Measurements from ENCODE around the gene CTCF. TPM values are rescaled to one million over a fixed set of nuclear protein-coding genes. Genes with fewer than 3 reads are reported as not detected.

Gene CTCF
- total RNA-seq, 1 experiment from 2014 or later, result 30.3 TPM

DNA sequence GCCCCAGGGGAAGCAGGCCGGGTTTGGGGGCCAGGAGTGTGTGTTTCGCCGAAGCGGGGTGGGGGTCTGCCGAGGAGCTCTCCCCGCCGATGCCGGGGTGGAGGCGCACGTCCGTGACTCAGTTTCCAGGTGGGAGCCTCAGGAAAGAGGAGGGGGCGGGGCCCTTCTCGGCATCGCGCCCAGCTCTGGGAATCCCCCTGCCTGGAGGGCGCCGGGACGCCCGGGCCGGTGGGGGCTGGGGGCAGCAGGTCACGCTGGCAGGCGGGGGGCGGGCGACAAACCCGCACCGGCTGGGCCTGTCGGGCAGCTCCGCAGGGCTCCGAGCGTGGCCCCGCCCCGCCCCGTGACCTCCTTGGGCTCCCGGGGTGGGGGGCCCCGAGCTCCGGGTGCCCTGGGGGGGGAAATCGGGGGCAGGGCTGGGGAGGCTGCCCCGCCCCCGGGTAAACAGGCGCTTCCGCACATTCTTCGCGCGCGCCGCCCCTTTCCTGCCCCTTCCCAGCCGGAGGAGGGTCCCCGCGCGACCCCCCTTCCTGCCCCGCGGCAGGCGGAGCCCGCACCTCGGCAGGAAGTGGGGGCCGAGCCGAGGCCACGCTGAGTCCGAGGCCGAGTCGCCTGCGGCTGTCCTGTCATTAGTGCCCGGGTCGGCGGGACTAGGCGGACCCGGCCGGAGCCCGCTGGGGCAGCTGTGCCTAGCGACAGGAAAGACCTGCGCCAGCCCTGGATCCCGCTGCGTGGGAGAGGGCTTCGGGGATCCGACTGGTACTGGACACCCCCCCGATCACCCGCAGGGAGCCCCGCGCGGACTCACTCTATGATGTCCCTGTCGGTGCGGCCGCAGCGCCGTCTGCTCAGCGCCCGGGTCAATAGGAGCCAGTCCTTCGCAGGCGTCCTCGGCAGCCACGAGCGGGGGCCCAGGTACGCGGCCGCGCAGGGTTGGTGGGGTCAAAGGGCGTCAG lies 24.4 kb upstream of the CTCF start:
- Histone ChIP-seq H3F3A (ENCODE audit: low read length, unreplicated experiment) (no peaks in the 10 kb centered on the region), H3K4me3 (ENCODE audit: low read length) (peak overlapping the region; percentile 56; the same call in 1 of the 2 replicates), H3K9me3 (ENCODE audit: low read length) (no peaks in the 10 kb centered on the region), H3K79me2 (ENCODE audit: low read length) (peaks cover 7% of the 10 kb centered on the region; the same call in 1 of the 2 replicates), H3K36me3 (ENCODE audit: low read depth, low read length) (peaks cover 12% of the 10 kb centered on the region; the same call in 1 of the 2 replicates), H3K27me3 (ENCODE audit: low read length) (no peaks in the 10 kb centered on the region), H3K9ac (ENCODE audit: low read length) (0 out of 2 replicates have a peak overlapping the region, but pooled peaks have one; percentile 22), H2AFZ (ENCODE audit: low read length) (no peak overlapping the region), H4K20me1 (ENCODE audit: low read length) (no peaks in the 10 kb centered on the region), H3K9me2 (replicated peaks; ENCODE audit: low read length) (no peaks in the 10 kb centered on the region), H3K4me2 (ENCODE audit: low read length) (peak overlapping the region; percentile 75), H3K4me1 (ENCODE audit: insufficient read depth, low read length) (peaks cover 9% of the 10 kb centered on the region; the same call in 1 of the 2 replicates), H3K27ac (ENCODE audit: low read length) (no peak overlapping the region)
- TF ChIP-seq EZH2 (IDR thresholded peaks at IDR 0.05; ENCODE audit: low read length, unreplicated experiment) (no peak), EZH2phosphoT487 (IDR thresholded peaks at IDR 0.05; ENCODE audit: borderline replicate concordance, low read length) (no peak)
- TF ChIP-seq, protein P1, sequence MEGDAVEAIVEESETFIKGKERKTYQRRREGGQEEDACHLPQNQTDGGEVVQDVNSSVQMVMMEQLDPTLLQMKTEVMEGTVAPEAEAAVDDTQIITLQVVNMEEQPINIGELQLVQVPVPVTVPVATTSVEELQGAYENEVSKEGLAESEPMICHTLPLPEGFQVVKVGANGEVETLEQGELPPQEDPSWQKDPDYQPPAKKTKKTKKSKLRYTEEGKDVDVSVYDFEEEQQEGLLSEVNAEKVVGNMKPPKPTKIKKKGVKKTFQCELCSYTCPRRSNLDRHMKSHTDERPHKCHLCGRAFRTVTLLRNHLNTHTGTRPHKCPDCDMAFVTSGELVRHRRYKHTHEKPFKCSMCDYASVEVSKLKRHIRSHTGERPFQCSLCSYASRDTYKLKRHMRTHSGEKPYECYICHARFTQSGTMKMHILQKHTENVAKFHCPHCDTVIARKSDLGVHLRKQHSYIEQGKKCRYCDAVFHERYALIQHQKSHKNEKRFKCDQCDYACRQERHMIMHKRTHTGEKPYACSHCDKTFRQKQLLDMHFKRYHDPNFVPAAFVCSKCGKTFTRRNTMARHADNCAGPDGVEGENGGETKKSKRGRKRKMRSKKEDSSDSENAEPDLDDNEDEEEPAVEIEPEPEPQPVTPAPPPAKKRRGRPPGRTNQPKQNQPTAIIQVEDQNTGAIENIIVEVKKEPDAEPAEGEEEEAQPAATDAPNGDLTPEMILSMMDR (conservative IDR thresholded peaks at IDR 0.05; ENCODE audit: low read depth, low read length), result no peak
- POLR2A ChIA-PET (ENCODE audit: unreplicated experiment), result no interaction called here
- intact Hi-C loops (cut with micrococcal nuclease), result no loop called here
- DNase-seq (no peak), ATAC-seq (peak; percentile 7; the same call in 1 of the 2 replicates)
- CTCF ChIA-PET, result no interaction called here
- BruUV-seq (replicated peaks), result no TSS peak

DNA sequence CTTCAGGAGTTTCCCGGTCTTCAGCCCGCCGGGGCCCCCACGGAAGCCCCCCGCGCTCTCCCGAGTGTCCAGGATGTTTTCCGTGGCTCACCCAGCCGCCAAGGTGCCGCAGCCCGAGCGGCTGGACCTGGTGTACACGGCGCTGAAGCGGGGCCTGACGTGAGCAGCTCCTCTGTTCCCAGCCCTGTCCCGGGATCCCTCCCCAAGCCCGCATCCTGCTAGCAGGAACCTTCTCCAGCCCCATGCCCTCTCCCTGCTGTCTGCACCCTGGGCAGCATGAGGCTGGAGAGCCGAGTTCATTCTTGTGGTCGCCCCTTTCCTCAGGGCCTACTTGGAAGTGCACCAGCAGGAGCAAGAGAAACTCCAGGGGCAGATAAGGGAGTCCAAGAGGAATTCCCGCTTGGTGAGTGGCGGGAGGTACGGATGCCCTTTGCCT lies 23.6 kb upstream of the CTCF start:
- intact Hi-C loops (cut with micrococcal nuclease), result no loop called here
- no peak overlapping the region for H3K4me2 ChIP-seq (ENCODE audit: low read length)
- no peak for DNase-seq

More for the DNA sequence above, 23.6 kb upstream of the CTCF start:
- Histone ChIP-seq H3K9ac (ENCODE audit: low read length) (no peak overlapping the region), H3K4me3 (ENCODE audit: low read length) (no peak overlapping the region), H3K4me1 (ENCODE audit: insufficient read depth, low read length) (peaks cover 9% of the 10 kb centered on the region; the same call in 1 of the 2 replicates), H3K9me3 (ENCODE audit: low read length) (no peaks in the 10 kb centered on the region), H4K20me1 (ENCODE audit: low read length) (no peaks in the 10 kb centered on the region), H3F3A (ENCODE audit: low read length, unreplicated experiment) (no peaks in the 10 kb centered on the region), H3K9me2 (replicated peaks; ENCODE audit: low read length) (no peaks in the 10 kb centered on the region), H3K27me3 (ENCODE audit: low read length) (no peaks in the 10 kb centered on the region), H3K36me3 (ENCODE audit: low read depth, low read length) (peaks cover 12% of the 10 kb centered on the region; the same call in 1 of the 2 replicates), H3K27ac (ENCODE audit: low read length) (no peak overlapping the region), H3K79me2 (ENCODE audit: low read length) (no peaks in the 10 kb centered on the region), H2AFZ (ENCODE audit: low read length) (no peak overlapping the region)
- ChIA-PET POLR2A (ENCODE audit: unreplicated experiment) (no interaction called here), CTCF (no interaction called here)
- no peak for TF ChIP-seq EZH2phosphoT487 (IDR thresholded peaks at IDR 0.05; ENCODE audit: borderline replicate concordance, low read length)
- TF ChIP-seq EZH2 (IDR thresholded peaks at IDR 0.05; ENCODE audit: low read length, unreplicated experiment), result no peak
- TF ChIP-seq, protein P1 (conservative IDR thresholded peaks at IDR 0.05; ENCODE audit: low read depth, low read length), result no peak
- no TSS peak for BruUV-seq (replicated peaks)
- ATAC-seq, result no peak
